GM23248 (cell line): ENCODE results near the gene OCIAD1.

Experiments
- EZH2 ChIP-seq: fragments of 200-600 bp; sonication (generic); IDR thresholded peaks from 2 replicates; pipeline ENCODE4 v1.6.1; 2018; ENCODE audit warnings: antibody characterized with exemption, mild to moderate bottlenecking; ENCODE audit not compliant: insufficient read depth, poor library complexity, severe bottlenecking
- EZH2phosphoT487 ChIP-seq: fragments of 200-600 bp; sonication (generic); IDR thresholded peaks from 2 replicates; pipeline ENCODE4 v1.6.1; 2018; ENCODE audit warnings: antibody characterized with exemption, moderate library complexity, mild to moderate bottlenecking, low read depth; ENCODE audit not compliant: insufficient read depth

- TF ChIP-seq EZH2 = no peak
- no peak for TF ChIP-seq EZH2phosphoT487
Measured at GRCh38 chr4:48801016-48801715, 29.7 kb upstream of the OCIAD1 start.
